Activated T-helper 17 cell treated with anti-CD3 and anti-CD28 coated beads, Interleukin-2, amount 50 U/mL, for 72 hours (primary cell): Measurements from ENCODE around the gene TRAPPC14. TPM values are rescaled to one million over a fixed set of nuclear protein-coding genes. Genes with fewer than 3 reads are reported as not detected.
A peak's percentile ranks its signal among the peaks of the same experiment; 100 is the strongest.

Experiments used
- ATAC-seq: fragments of 150-1000 bp; cut with Tn5 transposase; replicated peaks from 2 replicates; pipeline ENCODE4 v1.10.0; 2021; ENCODE audit warnings: mild to moderate bottlenecking, moderate library complexity
- H3K27ac Mint-ChIP-seq: one replicate; pipeline ENCODE4 v1.8.0; 2022; ENCODE audit warnings: mixed read lengths
- H3K27me3 Mint-ChIP-seq: one replicate; pipeline ENCODE4 v1.8.0; 2022; ENCODE audit warnings: mixed read lengths
- H3K36me3 Mint-ChIP-seq: one replicate; pipeline ENCODE4 v1.8.0; 2022; ENCODE audit warnings: low read depth, mild to moderate bottlenecking, mixed read lengths
- H3K4me1 Mint-ChIP-seq: one replicate; pipeline ENCODE4 v1.8.0; 2022; ENCODE audit warnings: mixed read lengths
- H3K4me3 Mint-ChIP-seq: one replicate; pipeline ENCODE4 v1.8.0; 2022; ENCODE audit warnings: mild to moderate bottlenecking, mixed read lengths
- H3K9me3 Mint-ChIP-seq: one replicate; pipeline ENCODE4 v1.8.0; 2022; ENCODE audit warnings: mixed read lengths
- total RNA-seq, 2 donors: library from RNA; stranded (reverse); gene quantifications; one replicate each; pipeline ENCODE4 v1.2.3, GENCODE V29; 2022

Gene TRAPPC14
- total RNA-seq, 2 donors from 2014 or later = 15.4 to 22.1 TPM

GRCh38 chr7:100177045-100178001 lies 18.8 kb upstream of the TRAPPC14 start, which contains the start of the genes GPC2 and STAG3:
Gene GPC2 (minus strand): TSS chr7:100177381. CDS start chr7:100177199, 182 bp downstream.
Gene STAG3 (plus strand): TSS chr7:100177918. CDS start chr7:100180557, 2,639 bp downstream.
- peaks cover 19% of the 10 kb centered on the region for H3K4me1 Mint-ChIP-seq
- ATAC-seq = peak; percentile 93
- H3K27ac Mint-ChIP-seq = no peak within 1 kb of the TSS
- no peaks in the 10 kb centered on the region for H3K36me3 Mint-ChIP-seq
- H3K27me3 Mint-ChIP-seq = no peaks in the 10 kb centered on the region
- peaks cover 3% of the 10 kb centered on the region for H3K9me3 Mint-ChIP-seq
- H3K4me3 Mint-ChIP-seq = peak within 1 kb of the TSS; percentile 75

GRCh38 chr7:100176096-100177044 lies 17.8 kb upstream of the TRAPPC14 start:
- Mint-ChIP-seq H3K4me3 (peak overlapping the region; percentile 75), H3K27ac (no peak overlapping the region), H3K4me1 (peaks cover 24% of the 10 kb centered on the region), H3K9me3 (peaks cover 3% of the 10 kb centered on the region), H3K36me3 (no peaks in the 10 kb centered on the region), H3K27me3 (no peaks in the 10 kb centered on the region)
- no peak for ATAC-seq

GRCh38 chr7:100175296-100175935 lies 16.9 kb upstream of the TRAPPC14 start:
- H3K4me1 Mint-ChIP-seq = peaks cover 22% of the 10 kb centered on the region
- H3K4me3 Mint-ChIP-seq = peak overlapping the region; percentile 3
- no peak overlapping the region for H3K27ac Mint-ChIP-seq

GRCh38 chr7:100174582-100174981 lies 16.1 kb upstream of the TRAPPC14 start:
- peaks cover 5% of the 10 kb centered on the region for H3K27me3 Mint-ChIP-seq
- ATAC-seq = no peak
- H3K36me3 Mint-ChIP-seq = no peaks in the 10 kb centered on the region
- no peak overlapping the region for H3K4me3 Mint-ChIP-seq
- H3K4me1 Mint-ChIP-seq = peaks cover 22% of the 10 kb centered on the region
- H3K9me3 Mint-ChIP-seq = no peaks in the 10 kb centered on the region
- no peak overlapping the region for H3K27ac Mint-ChIP-seq

More at GRCh38 chr7:100175296-100175935, 16.9 kb upstream of the TRAPPC14 start:
- no peak for ATAC-seq
- Mint-ChIP-seq H3K9me3 (peaks cover 2% of the 10 kb centered on the region), H3K27me3 (peaks cover 4% of the 10 kb centered on the region), H3K36me3 (no peaks in the 10 kb centered on the region)

DNA sequence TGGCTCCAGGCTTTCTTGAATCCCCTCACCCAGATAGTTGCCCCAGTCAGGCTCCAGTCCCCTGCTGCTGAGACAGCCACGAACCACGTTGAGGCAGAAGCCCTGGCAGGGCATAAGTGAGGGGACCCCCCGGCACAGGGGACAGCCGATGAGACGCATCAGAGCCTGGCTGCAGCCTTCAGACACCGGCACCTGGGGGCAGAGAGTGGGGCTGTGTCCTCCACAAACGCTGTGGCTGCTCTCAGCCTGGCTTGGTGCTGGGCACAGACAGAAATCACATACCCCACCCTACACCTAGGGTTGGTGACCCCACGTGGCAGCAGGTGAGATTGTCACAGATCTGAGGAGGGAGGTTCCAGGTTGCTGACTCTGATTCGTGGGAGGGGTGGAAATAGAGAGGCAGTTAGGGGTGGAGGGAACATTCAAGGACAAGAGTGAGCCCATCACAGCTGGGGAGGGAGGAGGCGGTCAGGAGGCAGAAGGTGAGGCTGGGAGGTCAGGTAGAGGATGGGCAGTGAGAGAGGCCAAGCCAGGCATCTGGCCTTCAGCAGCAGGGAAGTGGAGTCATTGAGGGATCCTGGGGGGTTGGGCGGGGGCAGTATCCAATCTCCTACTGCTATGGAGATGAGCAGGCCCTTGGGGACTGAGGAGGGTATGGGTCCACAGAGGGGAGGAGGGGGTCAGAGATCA lies 15.4 kb upstream of the TRAPPC14 start:
- peaks cover 5% of the 10 kb centered on the region for H3K27me3 Mint-ChIP-seq
- H3K36me3 Mint-ChIP-seq = no peaks in the 10 kb centered on the region
- H3K27ac Mint-ChIP-seq = peak overlapping the region; percentile 37
- H3K4me1 Mint-ChIP-seq = peaks cover 22% of the 10 kb centered on the region
- no peak overlapping the region for H3K4me3 Mint-ChIP-seq
- H3K9me3 Mint-ChIP-seq = no peaks in the 10 kb centered on the region
- no peak for ATAC-seq

DNA sequence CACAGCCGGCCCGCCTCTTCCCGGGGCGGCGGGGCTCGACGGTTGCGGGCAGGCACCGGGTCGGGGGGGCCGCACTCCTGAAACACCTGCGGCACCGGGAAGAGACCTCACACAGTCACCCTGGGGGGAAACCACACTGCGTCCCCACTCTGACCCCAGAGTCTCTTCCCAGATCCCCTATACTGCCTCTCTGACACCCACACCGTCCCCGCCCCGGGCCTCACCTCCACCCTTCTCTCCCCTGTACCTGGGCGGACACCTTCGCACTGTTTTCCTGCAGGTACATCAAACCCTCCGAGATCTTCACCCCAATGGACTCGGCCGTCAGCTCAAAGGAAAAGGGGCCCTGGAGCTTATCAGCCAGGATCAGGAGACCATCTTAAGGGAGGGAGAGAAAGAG lies 13.3 kb upstream of the TRAPPC14 start:
- H3K9me3 Mint-ChIP-seq = no peaks in the 10 kb centered on the region
- no peaks in the 10 kb centered on the region for H3K36me3 Mint-ChIP-seq
- H3K4me3 Mint-ChIP-seq = peak overlapping the region; percentile 70
- H3K4me1 Mint-ChIP-seq = peaks cover 42% of the 10 kb centered on the region
- peak; percentile 19 for ATAC-seq
- H3K27ac Mint-ChIP-seq = no peak overlapping the region
- H3K27me3 Mint-ChIP-seq = peaks cover 5% of the 10 kb centered on the region

DNA sequence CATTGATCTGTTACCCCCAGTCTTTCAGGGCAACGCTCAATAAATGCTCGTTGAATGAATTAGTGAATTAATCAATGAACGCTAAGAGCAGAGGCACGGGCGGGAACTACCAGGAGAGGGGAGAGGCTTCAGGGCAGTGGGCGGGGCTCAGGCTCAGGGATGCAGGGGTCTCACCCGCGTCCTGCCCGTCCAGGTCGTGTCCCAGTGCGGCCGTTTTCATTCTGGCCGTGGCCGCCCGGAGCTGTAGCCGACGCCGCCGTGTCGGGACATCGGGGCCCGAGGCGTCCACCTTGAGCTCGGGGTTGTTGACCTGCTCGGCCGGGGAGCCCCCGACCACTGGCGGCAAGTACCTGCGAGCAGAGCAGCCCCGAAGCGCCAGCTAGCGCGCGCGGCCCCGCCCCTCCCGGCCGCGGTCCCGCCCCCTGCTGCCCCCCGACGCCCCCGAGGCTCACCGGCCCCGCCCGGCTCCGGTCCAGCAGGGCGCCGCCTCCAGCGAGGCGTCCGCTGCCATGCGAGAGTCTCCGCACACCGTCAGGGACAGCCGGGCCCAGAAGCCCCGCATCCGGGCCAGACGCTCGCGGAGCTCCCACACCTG lies 12.7 kb upstream of the TRAPPC14 start:
- Mint-ChIP-seq H3K4me1 (peaks cover 49% of the 10 kb centered on the region), H3K36me3 (no peaks in the 10 kb centered on the region), H3K27me3 (peaks cover 5% of the 10 kb centered on the region), H3K27ac (no peak overlapping the region), H3K4me3 (peak overlapping the region; percentile 92), H3K9me3 (no peaks in the 10 kb centered on the region)
- ATAC-seq = peak; percentile 48

- H3K9me3 Mint-ChIP-seq = no peaks in the 10 kb centered on the region
- H3K4me3 Mint-ChIP-seq = peak overlapping the region; percentile 92
- H3K27me3 Mint-ChIP-seq = peaks cover 5% of the 10 kb centered on the region
- ATAC-seq = no peak
- no peak overlapping the region for H3K27ac Mint-ChIP-seq
- H3K36me3 Mint-ChIP-seq = no peaks in the 10 kb centered on the region
- H3K4me1 Mint-ChIP-seq = peaks cover 49% of the 10 kb centered on the region
Measured at GRCh38 chr7:100170101-100170897, 11.8 kb upstream of the TRAPPC14 start.

DNA sequence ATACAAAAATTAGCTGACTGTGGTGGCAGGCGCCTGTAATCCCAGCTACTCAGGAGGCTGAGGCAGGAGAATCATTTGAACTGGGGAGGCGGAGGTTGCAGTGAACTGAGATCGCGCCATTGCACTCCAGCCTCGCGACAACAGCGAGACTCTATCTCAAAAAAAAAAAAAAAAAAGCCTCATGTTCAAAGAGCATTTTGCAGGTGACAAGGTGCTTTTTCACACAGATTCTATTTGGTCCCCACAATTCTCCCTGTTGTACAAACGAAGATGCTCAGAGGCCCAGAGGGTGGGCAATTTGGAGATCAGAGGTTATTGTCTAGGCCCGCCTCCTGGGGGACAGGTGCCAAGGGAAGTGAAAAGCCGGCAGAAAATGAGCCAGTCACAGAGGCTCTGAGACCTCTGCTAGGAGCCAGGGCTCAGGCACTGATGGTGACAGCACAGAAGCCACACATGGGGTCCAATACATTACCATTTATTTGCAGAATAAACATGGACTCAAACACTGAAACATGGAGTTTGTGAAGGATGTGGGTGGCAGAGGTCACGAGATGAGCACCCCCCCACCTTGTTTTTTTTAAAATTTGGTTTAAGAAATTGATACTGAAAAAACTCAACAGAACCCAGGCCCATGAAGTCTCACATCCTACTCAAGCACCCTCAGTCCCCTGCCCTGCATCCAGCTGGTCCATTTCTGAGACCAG lies 10.8 kb upstream of the TRAPPC14 start:
- H3K9me3 Mint-ChIP-seq = no peaks in the 10 kb centered on the region
- no peak for ATAC-seq
- H3K27me3 Mint-ChIP-seq = peaks cover 5% of the 10 kb centered on the region
- H3K4me1 Mint-ChIP-seq = peaks cover 43% of the 10 kb centered on the region
- no peaks in the 10 kb centered on the region for H3K36me3 Mint-ChIP-seq
- H3K27ac Mint-ChIP-seq = no peak overlapping the region
- H3K4me3 Mint-ChIP-seq = peak overlapping the region; percentile 92

- ATAC-seq = peak; percentile 10
- no peaks in the 10 kb centered on the region for H3K36me3 Mint-ChIP-seq
- peaks cover 5% of the 10 kb centered on the region for H3K27me3 Mint-ChIP-seq
- H3K9me3 Mint-ChIP-seq = no peaks in the 10 kb centered on the region
- H3K27ac Mint-ChIP-seq = peak overlapping the region; percentile 82
- peaks cover 50% of the 10 kb centered on the region for H3K4me1 Mint-ChIP-seq
- H3K4me3 Mint-ChIP-seq = peak overlapping the region; percentile 92
Measured at GRCh38 chr7:100167912-100168323, 9.4 kb upstream of the TRAPPC14 start.

DNA sequence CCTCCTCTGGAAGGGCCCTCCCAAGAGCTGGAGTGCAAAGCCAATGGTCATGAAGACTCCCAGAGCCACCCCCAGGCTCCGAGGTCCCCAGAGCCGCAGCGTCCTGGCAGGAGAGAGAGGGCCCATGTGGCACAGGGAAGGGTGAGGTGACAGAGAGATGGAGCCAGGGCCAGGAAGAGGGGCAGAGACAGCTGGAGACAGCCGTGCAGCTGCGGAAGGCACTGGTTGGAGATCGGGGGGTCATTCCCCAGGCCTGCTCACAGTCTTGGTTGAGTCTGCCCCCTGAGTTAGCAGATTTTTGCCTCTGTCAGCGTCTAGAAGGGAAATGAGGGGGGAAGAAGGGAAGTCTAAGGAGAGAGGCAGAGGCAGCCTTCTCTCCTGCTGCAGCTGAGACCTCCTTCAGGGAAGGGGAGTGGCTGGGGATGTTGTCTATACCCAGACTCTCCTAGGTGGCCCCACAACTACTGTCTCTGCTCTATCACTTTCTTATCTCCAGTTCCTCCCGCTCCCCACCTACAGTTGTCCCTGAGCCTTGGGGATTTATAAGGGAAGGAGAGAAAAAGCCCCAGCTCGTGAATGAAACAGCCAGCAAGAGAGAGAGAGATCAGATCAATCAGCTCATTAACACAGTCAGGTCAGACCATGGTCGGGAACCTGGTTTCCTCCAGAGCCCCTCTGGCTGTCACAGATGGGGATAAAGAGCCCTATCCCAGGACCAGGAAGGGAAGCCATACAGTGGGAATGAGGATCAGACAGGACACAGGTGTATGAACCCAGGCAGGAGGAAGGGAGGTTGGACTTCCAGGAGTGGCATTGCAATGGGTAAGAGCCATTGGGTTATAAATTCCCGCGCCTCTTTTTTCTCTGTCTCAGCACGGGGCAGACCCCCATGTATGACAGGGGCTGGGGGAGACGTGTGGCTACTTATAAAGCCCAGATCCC lies 8.7 kb upstream of the TRAPPC14 start:
- H3K27me3 Mint-ChIP-seq = peaks cover 5% of the 10 kb centered on the region
- no peaks in the 10 kb centered on the region for H3K36me3 Mint-ChIP-seq
- no peaks in the 10 kb centered on the region for H3K9me3 Mint-ChIP-seq
- H3K4me1 Mint-ChIP-seq = peaks cover 51% of the 10 kb centered on the region
- ATAC-seq = no peak
- peak overlapping the region; percentile 82 for H3K27ac Mint-ChIP-seq
- peak overlapping the region; percentile 92 for H3K4me3 Mint-ChIP-seq
